ENCODE data around the gene EYA3.
"Not testable (repeated sequence)": the region's sequence is repeated elsewhere in the genome, so short reads cannot be mapped to it uniquely, and the experiment has no call there.

Gene EYA3

GRCh38 chr1:28039341-28039740 lies 49.1 kb downstream of the EYA3 start:
- H3K4me3 Mint-ChIP-seq = no peak overlapping the region
- H3K9me3 Mint-ChIP-seq = no peaks in the 10 kb centered on the region
- no peak overlapping the region for H3K27ac Mint-ChIP-seq
- DNase-seq (ENCODE audit: low spot score) = no peak
- peaks cover 16% of the 10 kb centered on the region for H3K36me3 Mint-ChIP-seq (ENCODE audit: low read depth)
- H3K4me1 Mint-ChIP-seq (ENCODE audit: low read depth) = no peaks in the 10 kb centered on the region
- no peaks in the 10 kb centered on the region for H3K27me3 Mint-ChIP-seq (ENCODE audit: low read depth)

DNA sequence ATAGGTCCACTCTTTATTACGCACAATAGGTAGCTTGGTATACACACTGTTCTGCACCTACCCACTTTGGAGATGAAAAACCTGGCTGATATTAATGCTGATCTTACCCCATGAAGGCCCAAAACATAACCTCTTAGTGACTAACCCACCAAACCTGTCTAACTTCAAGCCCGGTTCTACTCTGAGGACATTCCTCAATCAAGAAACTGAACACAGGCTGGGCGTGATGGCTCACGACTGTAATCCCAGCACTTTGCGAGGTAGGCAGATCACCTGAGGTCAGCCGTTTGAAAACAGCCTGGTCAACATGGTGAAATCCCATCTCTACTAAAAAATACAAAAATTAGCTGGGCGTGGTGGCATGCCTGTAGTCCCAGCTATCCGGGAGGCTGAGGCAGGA lies 50.5 kb downstream of the EYA3 start:
- Mint-ChIP-seq H3K4me1 (ENCODE audit: low read depth) (no peaks in the 10 kb centered on the region), H3K27me3 (ENCODE audit: low read depth) (no peaks in the 10 kb centered on the region), H3K27ac (no peak overlapping the region), H3K36me3 (ENCODE audit: low read depth) (peaks cover 18% of the 10 kb centered on the region), H3K9me3 (no peaks in the 10 kb centered on the region), H3K4me3 (no peak overlapping the region)
- DNase-seq (ENCODE audit: low spot score) = no peak

DNA sequence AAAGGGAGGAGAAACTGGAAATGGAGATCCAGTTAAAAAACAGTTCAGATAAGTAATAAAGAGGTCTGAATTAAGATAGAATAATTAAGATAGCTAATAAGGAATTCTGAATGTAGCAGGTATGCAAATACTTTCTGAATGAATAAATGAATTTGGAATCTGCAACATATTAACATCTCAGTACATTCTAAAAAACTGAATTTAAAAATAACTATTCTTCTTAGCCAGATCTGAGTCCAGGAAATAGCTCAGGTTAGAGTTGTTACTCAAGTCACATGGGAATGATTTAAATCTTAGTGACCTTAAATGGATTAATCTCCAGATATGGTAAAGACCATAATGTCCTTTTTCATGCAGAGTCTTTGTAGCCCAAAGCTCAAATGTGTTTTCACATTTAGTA lies 51.2 kb downstream of the EYA3 start:
- Mint-ChIP-seq H3K36me3 (ENCODE audit: low read depth) (peaks cover 17% of the 10 kb centered on the region), H3K27me3 (ENCODE audit: low read depth) (no peaks in the 10 kb centered on the region), H3K4me1 (ENCODE audit: low read depth) (no peaks in the 10 kb centered on the region), H3K4me3 (no peak overlapping the region), H3K27ac (no peak overlapping the region), H3K9me3 (no peaks in the 10 kb centered on the region)
- no peak for DNase-seq (ENCODE audit: low spot score)

DNA sequence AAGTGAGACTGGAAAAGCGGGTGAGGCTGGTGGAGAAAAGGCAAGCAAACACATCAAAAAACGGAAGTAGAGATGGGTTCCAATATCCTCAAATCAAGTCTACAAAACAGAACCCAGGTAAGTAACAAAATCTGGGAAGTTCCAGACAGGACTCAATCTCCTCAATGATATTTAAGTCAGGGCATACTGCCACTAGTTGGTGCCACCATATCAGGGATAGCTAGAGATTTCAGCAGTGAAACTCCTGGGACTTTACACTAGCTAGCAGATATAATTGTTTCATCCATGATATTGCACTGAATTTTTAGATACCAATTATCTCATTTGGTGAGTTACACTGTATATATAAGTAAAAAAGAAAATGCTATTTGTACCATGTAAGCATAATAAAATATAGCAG lies 52.0 kb downstream of the EYA3 start:
- no peak for DNase-seq (ENCODE audit: low spot score)
- Mint-ChIP-seq H3K9me3 (no peaks in the 10 kb centered on the region), H3K4me3 (no peak overlapping the region), H3K27ac (no peak overlapping the region), H3K27me3 (ENCODE audit: low read depth) (no peaks in the 10 kb centered on the region), H3K4me1 (ENCODE audit: low read depth) (no peaks in the 10 kb centered on the region), H3K36me3 (ENCODE audit: low read depth) (peaks cover 14% of the 10 kb centered on the region)

- Mint-ChIP-seq H3K27me3 (ENCODE audit: low read depth) (no peaks in the 10 kb centered on the region), H3K9me3 (no peaks in the 10 kb centered on the region), H3K36me3 (ENCODE audit: low read depth) (peaks cover 12% of the 10 kb centered on the region), H3K4me3 (no peak overlapping the region), H3K4me1 (ENCODE audit: low read depth) (no peaks in the 10 kb centered on the region), H3K27ac (no peak overlapping the region)
- no peak for DNase-seq (ENCODE audit: low spot score)
Measured at GRCh38 chr1:28035420-28035819, 53.0 kb downstream of the EYA3 start.

DNA sequence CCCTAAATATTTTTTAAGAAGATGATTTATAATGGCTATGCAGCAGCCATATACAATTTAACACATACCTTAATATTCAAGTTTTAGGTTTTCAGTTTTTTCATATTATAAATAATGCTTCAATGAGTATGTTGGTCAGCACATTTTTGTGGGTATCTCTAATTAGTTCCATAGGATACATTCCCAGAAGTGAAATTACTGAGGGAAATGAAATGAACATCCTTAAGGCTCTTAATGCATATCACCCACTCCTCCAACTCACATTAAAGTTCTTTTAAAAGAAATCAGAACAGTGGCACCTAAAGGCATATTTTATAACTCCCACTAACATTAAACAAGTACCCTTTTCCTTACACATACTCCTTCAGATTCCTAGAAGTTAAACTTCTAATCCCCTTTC lies 56.1 kb downstream of the EYA3 start:
- no peaks in the 10 kb centered on the region for H3K9me3 Mint-ChIP-seq
- DNase-seq (ENCODE audit: low spot score) = no peak
- no peak overlapping the region for H3K27ac Mint-ChIP-seq
- H3K4me3 Mint-ChIP-seq = no peak overlapping the region
- peaks cover 6% of the 10 kb centered on the region for H3K36me3 Mint-ChIP-seq (ENCODE audit: low read depth)
- H3K27me3 Mint-ChIP-seq (ENCODE audit: low read depth) = no peaks in the 10 kb centered on the region
- peaks cover 8% of the 10 kb centered on the region for H3K4me1 Mint-ChIP-seq (ENCODE audit: low read depth)

DNA sequence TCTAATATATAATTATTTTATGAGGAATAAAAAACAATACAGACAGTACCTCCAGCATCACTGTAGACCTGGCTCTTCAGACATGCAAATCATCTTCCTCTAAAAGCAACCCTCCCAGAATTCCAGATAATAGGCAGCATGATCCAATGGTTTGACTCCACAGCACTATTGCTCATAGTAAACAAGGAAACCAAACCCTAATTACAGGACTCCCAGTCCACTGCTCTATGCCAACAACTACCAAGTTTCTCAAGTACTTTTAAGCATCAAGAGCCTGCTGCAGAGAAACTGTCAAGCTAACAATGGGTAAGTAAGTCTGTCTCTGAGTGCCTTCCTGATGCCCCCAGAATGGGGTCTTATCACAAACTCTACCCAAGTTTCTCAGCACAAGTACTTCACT lies 57.2 kb downstream of the EYA3 start:
- peaks cover 6% of the 10 kb centered on the region for H3K36me3 Mint-ChIP-seq (ENCODE audit: low read depth)
- no peak overlapping the region for H3K4me3 Mint-ChIP-seq
- no peak overlapping the region for H3K27ac Mint-ChIP-seq
- H3K4me1 Mint-ChIP-seq (ENCODE audit: low read depth) = peaks cover 10% of the 10 kb centered on the region
- no peak for DNase-seq (ENCODE audit: low spot score)
- H3K9me3 Mint-ChIP-seq = no peaks in the 10 kb centered on the region
- H3K27me3 Mint-ChIP-seq (ENCODE audit: low read depth) = no peaks in the 10 kb centered on the region

DNA sequence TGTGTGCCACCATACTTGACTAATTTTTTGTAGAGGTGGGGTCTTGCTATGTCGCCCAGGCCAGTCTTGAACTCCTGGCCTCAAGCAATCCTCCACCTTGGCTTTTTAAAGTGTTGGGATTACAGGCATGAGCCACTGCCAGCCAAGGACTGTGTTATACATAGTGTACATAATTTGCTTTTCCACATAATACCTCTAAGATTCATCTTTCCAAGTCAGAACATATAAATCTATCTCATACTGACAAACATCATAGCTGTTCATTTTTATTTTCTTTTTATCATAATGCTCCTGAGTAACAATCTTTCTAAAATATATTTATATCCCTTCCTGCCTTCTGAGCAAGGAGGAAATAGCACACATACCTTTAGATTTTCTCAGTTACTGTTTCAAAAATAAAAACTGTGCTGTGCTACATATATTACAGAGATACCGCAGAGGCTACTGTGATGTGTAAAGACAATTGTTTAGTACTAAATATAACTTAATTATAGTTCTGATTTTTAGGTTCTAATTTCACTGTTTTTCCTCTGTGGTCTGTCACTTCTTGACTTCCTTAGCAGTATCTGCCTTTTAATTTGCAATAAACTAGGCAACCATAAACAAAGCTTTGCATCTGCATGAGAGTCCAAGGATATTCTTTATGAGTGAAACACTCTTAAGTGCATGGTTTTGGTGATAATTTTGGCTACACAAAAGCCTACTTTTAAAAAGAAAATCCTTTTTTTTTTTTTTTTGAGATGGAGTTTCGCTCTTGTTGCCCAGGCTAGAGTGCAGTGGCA lies 59.3 kb downstream of the EYA3 start:
- Mint-ChIP-seq H3K36me3 (ENCODE audit: low read depth) (peaks cover 9% of the 10 kb centered on the region), H3K9me3 (no peaks in the 10 kb centered on the region), H3K4me1 (ENCODE audit: low read depth) (peaks cover 10% of the 10 kb centered on the region), H3K4me3 (no peak overlapping the region), H3K27ac (no peak overlapping the region), H3K27me3 (ENCODE audit: low read depth) (no peaks in the 10 kb centered on the region)
- DNase-seq (ENCODE audit: low spot score) = no peak

DNA sequence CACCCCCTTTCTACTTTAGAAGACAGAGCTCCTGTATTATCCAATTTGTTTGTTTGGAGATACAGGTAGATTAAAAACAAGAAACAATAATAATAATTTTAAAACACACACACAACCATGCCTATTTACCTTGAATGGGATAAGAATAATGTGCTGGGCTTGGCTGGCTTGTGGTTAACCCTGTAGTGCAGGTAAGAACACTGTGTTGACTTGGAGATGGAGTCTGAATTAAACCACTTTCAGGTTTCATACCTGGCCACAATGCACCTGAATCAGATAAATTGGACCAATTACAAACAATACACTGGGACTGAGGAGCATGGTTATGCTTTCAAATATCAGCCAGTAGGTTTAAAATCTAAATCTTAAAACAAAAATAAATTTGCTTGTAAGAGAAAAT lies 60.8 kb downstream of the EYA3 start:
- H3K27me3 Mint-ChIP-seq (ENCODE audit: low read depth) = no peaks in the 10 kb centered on the region
- no peak overlapping the region for H3K4me3 Mint-ChIP-seq
- H3K9me3 Mint-ChIP-seq = no peaks in the 10 kb centered on the region
- peaks cover 13% of the 10 kb centered on the region for H3K36me3 Mint-ChIP-seq (ENCODE audit: low read depth)
- peaks cover 10% of the 10 kb centered on the region for H3K4me1 Mint-ChIP-seq (ENCODE audit: low read depth)
- no peak for DNase-seq (ENCODE audit: low spot score)
- H3K27ac Mint-ChIP-seq = no peak overlapping the region

DNA sequence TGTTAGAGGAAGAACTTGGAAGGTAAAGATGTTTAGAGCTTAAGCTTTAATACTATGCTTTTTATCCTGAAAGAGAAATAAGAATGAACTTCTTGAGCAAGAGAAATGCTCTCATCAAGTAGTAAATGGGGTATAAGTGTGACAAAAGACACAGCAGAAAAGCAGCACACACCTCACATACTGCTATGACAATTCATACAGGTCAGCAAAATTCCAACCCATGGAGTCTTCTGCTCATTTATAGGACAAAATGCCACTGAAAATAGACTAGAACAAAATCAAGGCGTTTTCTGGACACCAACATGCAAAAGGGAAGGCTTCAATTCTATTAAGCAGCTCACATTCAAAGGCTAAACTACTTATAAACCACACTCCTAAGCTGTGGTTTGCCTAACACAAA lies 61.2 kb downstream of the EYA3 start:
- no peak for DNase-seq (ENCODE audit: low spot score)

DNA sequence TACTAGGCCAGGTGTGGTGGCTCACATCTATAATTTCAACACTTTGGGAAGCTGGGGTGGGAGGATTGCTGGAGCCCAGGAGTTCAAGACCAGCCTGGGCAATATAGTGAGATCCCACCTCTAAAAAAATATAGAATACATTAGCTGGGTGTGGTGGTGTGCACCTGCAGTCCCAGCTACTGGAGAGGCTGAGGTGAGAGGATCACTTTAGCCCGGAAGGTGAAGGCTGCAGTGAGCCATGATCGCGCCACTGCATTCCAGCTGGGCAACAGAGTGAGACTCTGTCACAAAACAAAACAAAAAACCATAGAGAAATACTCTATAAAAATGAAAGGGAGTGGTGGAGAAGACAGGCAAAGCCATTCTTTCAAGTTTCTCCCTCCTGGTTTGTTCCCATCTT lies 62.1 kb downstream of the EYA3 start:
- H3K36me3 Mint-ChIP-seq (ENCODE audit: low read depth) = peaks cover 14% of the 10 kb centered on the region
- no peak for DNase-seq (ENCODE audit: low spot score)
- H3K27ac Mint-ChIP-seq = no peak overlapping the region
- H3K9me3 Mint-ChIP-seq = no peaks in the 10 kb centered on the region
- peaks cover 10% of the 10 kb centered on the region for H3K4me1 Mint-ChIP-seq (ENCODE audit: low read depth)
- H3K27me3 Mint-ChIP-seq (ENCODE audit: low read depth) = no peaks in the 10 kb centered on the region
- H3K4me3 Mint-ChIP-seq = no peak overlapping the region

More for the DNA sequence above, 61.2 kb downstream of the EYA3 start:
- Mint-ChIP-seq H3K4me3 (no peak overlapping the region), H3K4me1 (ENCODE audit: low read depth) (peaks cover 10% of the 10 kb centered on the region), H3K27ac (no peak overlapping the region), H3K27me3 (ENCODE audit: low read depth) (no peaks in the 10 kb centered on the region), H3K9me3 (no peaks in the 10 kb centered on the region), H3K36me3 (ENCODE audit: low read depth) (peaks cover 13% of the 10 kb centered on the region)

DNA sequence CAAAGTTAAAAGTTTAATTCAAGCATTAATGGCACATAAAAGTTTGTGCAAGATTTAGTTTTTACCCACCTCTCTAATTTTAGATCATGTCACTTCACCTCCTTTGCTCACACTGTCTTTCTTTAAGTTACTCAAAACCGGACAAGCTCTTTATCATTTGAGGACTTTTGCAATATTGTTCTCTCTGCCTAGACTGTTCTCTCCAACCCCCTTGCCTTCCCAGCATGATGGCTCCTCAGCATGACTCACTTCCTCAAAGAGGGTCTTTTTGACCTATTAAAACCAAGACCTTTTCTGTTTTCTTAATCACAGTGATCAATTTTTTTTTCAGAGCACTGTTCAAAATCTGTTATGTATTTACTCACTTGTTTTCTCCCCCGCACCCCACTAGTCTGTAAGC lies 67.3 kb downstream of the EYA3 start:
- H3K36me3 Mint-ChIP-seq (ENCODE audit: low read depth) = peaks cover 27% of the 10 kb centered on the region
- H3K4me3 Mint-ChIP-seq = no peak overlapping the region
- no peaks in the 10 kb centered on the region for H3K27me3 Mint-ChIP-seq (ENCODE audit: low read depth)
- no peak overlapping the region for H3K27ac Mint-ChIP-seq
- H3K4me1 Mint-ChIP-seq (ENCODE audit: low read depth) = peaks cover 2% of the 10 kb centered on the region
- DNase-seq (ENCODE audit: low spot score) = no peak
- no peaks in the 10 kb centered on the region for H3K9me3 Mint-ChIP-seq

DNA sequence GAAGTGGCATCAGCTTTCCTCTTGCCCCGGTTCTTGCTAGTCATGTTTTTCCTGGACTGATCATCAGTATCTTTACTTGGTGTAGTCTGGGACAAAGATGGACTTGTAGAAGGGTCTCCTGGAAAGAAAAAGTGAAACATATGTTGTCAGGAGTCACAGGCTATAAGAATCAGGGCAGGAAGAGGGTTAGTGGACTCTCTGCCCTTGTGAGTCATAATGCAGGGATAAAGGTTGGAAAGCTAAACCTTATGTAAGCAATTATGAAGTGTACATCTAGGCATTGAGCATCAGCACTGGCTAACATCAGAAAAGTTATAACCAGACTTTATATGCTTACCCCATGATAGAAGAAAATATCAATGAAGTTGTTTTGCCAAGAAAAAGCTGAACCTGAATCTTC lies 77.4 kb downstream of the EYA3 start:
- H3K9me3 Mint-ChIP-seq = no peaks in the 10 kb centered on the region
- no peaks in the 10 kb centered on the region for H3K4me1 Mint-ChIP-seq (ENCODE audit: low read depth)
- no peak overlapping the region for H3K4me3 Mint-ChIP-seq
- DNase-seq (ENCODE audit: low spot score) = no peak
- H3K27me3 Mint-ChIP-seq (ENCODE audit: low read depth) = no peaks in the 10 kb centered on the region
- H3K36me3 Mint-ChIP-seq (ENCODE audit: low read depth) = peaks cover 32% of the 10 kb centered on the region
- no peak overlapping the region for H3K27ac Mint-ChIP-seq

GRCh38 chr1:28003117-28003516 lies 85.3 kb downstream of the EYA3 start:
- H3K36me3 Mint-ChIP-seq (ENCODE audit: low read depth) = peaks cover 28% of the 10 kb centered on the region
- H3K27ac Mint-ChIP-seq; DNase-seq (ENCODE audit: low spot score): not testable (repeated sequence)

GRCh38 chr1:28002600-28002999 lies 85.8 kb downstream of the EYA3 start:
- H3K4me3 Mint-ChIP-seq = no peak overlapping the region
- DNase-seq (ENCODE audit: low spot score) = no peak
- H3K9me3 Mint-ChIP-seq = no peaks in the 10 kb centered on the region
- no peak overlapping the region for H3K27ac Mint-ChIP-seq
- H3K4me1 Mint-ChIP-seq (ENCODE audit: low read depth) = no peaks in the 10 kb centered on the region
- H3K27me3 Mint-ChIP-seq (ENCODE audit: low read depth) = no peaks in the 10 kb centered on the region
- peaks cover 32% of the 10 kb centered on the region for H3K36me3 Mint-ChIP-seq (ENCODE audit: low read depth)

More at GRCh38 chr1:28003117-28003516, 85.3 kb downstream of the EYA3 start:
- not testable (repeated sequence) for H3K4me3 Mint-ChIP-seq; H3K9me3 Mint-ChIP-seq; H3K27me3 Mint-ChIP-seq (ENCODE audit: low read depth); H3K4me1 Mint-ChIP-seq (ENCODE audit: low read depth)

Measured in T-helper 2 cell treated with Interferon-gamma antibody and Interleukin-4, amounts not matched to agents 5 μg/mL and 100 μg/mL, for 36 hours (primary cell).